Measurements from ENCODE around the gene ENO1.

ENO1 gene

DNA sequence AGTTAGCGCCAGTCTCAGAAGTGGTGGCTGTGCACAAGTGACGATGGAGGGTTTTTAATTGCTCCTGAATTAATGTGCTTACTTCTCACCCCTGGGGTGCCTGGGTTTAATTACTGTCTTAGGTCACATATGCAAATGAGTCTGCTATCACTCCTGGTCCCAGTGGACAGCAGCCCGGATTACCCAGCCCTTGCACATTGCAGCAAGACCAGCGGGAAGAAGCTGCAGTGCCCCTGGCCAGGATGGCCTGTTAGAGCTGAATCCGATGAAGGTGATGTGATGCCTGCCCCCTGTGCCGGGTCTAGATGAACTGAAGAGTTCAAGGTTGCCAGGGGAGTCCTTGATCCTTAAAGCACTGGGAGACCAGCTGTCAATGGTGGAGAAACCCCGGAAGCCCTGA, 24.2 kb downstream of the ENO1 start:
- ATAC-seq (ENCODE audit: insufficient read depth, low read depth) (no peak), DNase-seq (no peak)
- Histone ChIP-seq H3K9me3 (ENCODE audit: insufficient read depth, low read length, severe bottlenecking) (no peaks in the 10 kb centered on the region), H3K27ac (ENCODE audit: low read length) (no peak overlapping the region), H3K79me2 (ENCODE audit: insufficient read depth, low read length) (no peaks in the 10 kb centered on the region), H3K4me3 (ENCODE audit: low read depth in 1 of 2, low read length in 2 of 2) (no peak overlapping the region), H4K20me1 (ENCODE audit: insufficient read depth, low read length) (peaks cover 16% of the 10 kb centered on the region), H3K4me1 (ENCODE audit: insufficient read depth, low read length) (peaks cover 3% of the 10 kb centered on the region), H3K27me3 (ENCODE audit: insufficient read depth, low read length, poor library complexity) (no peaks in the 10 kb centered on the region), H3K9ac (ENCODE audit: low read depth, low read length) (no peak overlapping the region), H3K36me3 (ENCODE audit: insufficient read depth, low read length) (peaks cover 14% of the 10 kb centered on the region), H3K4me2 (ENCODE audit: insufficient read depth, low read length) (no peak overlapping the region), H2AFZ (ENCODE audit: low read depth, low read length) (no peak overlapping the region)
- TF ChIP-seq, protein P1, sequence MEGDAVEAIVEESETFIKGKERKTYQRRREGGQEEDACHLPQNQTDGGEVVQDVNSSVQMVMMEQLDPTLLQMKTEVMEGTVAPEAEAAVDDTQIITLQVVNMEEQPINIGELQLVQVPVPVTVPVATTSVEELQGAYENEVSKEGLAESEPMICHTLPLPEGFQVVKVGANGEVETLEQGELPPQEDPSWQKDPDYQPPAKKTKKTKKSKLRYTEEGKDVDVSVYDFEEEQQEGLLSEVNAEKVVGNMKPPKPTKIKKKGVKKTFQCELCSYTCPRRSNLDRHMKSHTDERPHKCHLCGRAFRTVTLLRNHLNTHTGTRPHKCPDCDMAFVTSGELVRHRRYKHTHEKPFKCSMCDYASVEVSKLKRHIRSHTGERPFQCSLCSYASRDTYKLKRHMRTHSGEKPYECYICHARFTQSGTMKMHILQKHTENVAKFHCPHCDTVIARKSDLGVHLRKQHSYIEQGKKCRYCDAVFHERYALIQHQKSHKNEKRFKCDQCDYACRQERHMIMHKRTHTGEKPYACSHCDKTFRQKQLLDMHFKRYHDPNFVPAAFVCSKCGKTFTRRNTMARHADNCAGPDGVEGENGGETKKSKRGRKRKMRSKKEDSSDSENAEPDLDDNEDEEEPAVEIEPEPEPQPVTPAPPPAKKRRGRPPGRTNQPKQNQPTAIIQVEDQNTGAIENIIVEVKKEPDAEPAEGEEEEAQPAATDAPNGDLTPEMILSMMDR (IDR thresholded peaks at IDR 0.05; ENCODE audit: borderline replicate concordance, extremely low read depth, low read length, poor library complexity, severe bottlenecking): no peak
- no peak for TF ChIP-seq EZH2 (IDR thresholded peaks at IDR 0.05; ENCODE audit: borderline replicate concordance, low read depth, low read length, severe bottlenecking)

DNA sequence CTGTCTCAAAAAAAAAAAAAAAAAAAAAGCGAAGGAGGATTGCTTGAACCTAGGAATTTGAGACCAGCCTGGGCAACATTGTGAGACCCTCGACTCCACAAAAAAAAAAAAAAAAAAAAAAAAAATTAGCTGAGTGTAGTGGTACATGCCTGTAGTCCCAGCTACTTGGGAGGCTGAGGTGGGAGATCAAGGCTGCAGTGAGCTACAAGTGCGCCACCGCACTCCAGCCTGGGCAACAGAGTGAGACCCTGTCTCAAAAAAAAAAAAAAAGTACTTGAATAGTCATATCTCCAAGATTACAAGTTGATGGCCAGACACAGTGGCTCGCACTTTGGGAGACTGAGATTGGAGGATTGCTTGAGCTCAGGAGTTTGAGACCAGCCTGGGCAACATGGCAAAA, 27.4 kb downstream of the ENO1 start:
- Histone ChIP-seq H3K9me3 (ENCODE audit: insufficient read depth, low read length, severe bottlenecking) (no peaks in the 10 kb centered on the region), H3K4me3 (ENCODE audit: low read depth in 1 of 2, low read length in 2 of 2) (no peak overlapping the region), H3K36me3 (ENCODE audit: insufficient read depth, low read length) (no peaks in the 10 kb centered on the region), H3K27me3 (ENCODE audit: insufficient read depth, low read length, poor library complexity) (no peaks in the 10 kb centered on the region), H3K9ac (ENCODE audit: low read depth, low read length) (no peak overlapping the region), H4K20me1 (ENCODE audit: insufficient read depth, low read length) (peaks cover 7% of the 10 kb centered on the region), H3K79me2 (ENCODE audit: insufficient read depth, low read length) (no peaks in the 10 kb centered on the region), H3K4me2 (ENCODE audit: insufficient read depth, low read length) (no peak overlapping the region), H2AFZ (ENCODE audit: low read depth, low read length) (no peak overlapping the region), H3K27ac (ENCODE audit: low read length) (no peak overlapping the region), H3K4me1 (ENCODE audit: insufficient read depth, low read length) (peaks cover 19% of the 10 kb centered on the region)
- DNase-seq (no peak), ATAC-seq (ENCODE audit: insufficient read depth, low read depth) (no peak)
- TF ChIP-seq, protein P1 (IDR thresholded peaks at IDR 0.05; ENCODE audit: borderline replicate concordance, extremely low read depth, low read length, poor library complexity, severe bottlenecking): no peak
- TF ChIP-seq EZH2 (IDR thresholded peaks at IDR 0.05; ENCODE audit: borderline replicate concordance, low read depth, low read length, severe bottlenecking): no peak

DNA sequence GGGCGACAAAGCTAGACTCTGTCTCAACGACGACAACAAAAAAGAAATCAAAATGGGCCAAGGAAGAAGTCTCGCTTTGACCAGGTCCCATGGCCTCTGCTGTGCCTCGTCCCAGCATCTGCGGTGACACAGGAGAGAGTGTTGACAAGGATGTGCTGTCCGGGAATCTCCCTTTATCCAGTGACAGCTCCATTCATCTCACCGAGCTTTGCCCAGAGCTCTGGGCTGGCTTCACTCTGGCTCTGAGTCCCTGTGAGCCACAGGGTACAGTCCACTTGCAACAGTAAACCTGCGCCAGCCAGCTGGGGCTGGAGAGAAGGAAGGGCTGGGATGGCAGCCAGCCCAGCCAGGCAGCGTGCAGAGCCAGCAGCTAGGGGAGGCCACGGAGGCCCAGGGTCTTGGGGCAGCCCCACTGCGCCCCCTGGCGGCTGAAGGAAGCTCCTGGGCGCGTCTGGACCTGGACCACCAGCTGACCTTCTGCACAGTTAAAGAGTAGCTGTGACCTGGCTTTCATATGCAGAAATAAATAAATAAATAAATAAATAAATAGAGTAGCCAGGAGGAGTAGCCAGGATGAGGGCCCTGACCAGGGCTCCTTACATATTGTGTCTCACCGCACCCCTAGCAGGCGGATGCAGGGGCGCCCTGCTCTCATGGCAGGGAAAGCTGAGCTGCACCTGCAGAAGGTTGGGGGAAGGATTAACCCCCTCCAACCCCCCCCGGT, 29.7 kb downstream of the ENO1 start:
- Histone ChIP-seq H3K4me3 (ENCODE audit: low read depth in 1 of 2, low read length in 2 of 2) (no peak overlapping the region), H3K27me3 (ENCODE audit: insufficient read depth, low read length, poor library complexity) (peaks cover 3% of the 10 kb centered on the region), H2AFZ (ENCODE audit: low read depth, low read length) (no peak overlapping the region), H3K4me1 (ENCODE audit: insufficient read depth, low read length) (peaks cover 19% of the 10 kb centered on the region), H3K9me3 (ENCODE audit: insufficient read depth, low read length, severe bottlenecking) (no peaks in the 10 kb centered on the region), H4K20me1 (ENCODE audit: insufficient read depth, low read length) (peaks cover 7% of the 10 kb centered on the region), H3K36me3 (ENCODE audit: insufficient read depth, low read length) (no peaks in the 10 kb centered on the region), H3K9ac (ENCODE audit: low read depth, low read length) (no peak overlapping the region), H3K4me2 (ENCODE audit: insufficient read depth, low read length) (peak overlapping the region; percentile 49), H3K27ac (ENCODE audit: low read length) (no peak overlapping the region), H3K79me2 (ENCODE audit: insufficient read depth, low read length) (no peaks in the 10 kb centered on the region)
- ATAC-seq (ENCODE audit: insufficient read depth, low read depth) (peak; percentile 73), DNase-seq (peak; percentile 75)
- TF ChIP-seq, protein P1 (IDR thresholded peaks at IDR 0.05; ENCODE audit: borderline replicate concordance, extremely low read depth, low read length, poor library complexity, severe bottlenecking): peak; percentile 77
- TF ChIP-seq EZH2 (IDR thresholded peaks at IDR 0.05; ENCODE audit: borderline replicate concordance, low read depth, low read length, severe bottlenecking): no peak

All from DND-41 (cell line).